ENCODE measurements around the gene URI1.

Gene URI1

GRCh38 chr19:30046522-30046921, 104.5 kb downstream of the URI1 start (continued):
- no peak; the same call in 1 of the 2 replicates for TF ChIP-seq ZBTB6 (tag by site-specific recombination; IDR thresholded peaks at IDR 0.05)
- TF ChIP-seq ZNF654 (tag by site-specific recombination; IDR thresholded peaks at IDR 0.05; ENCODE audit: low read depth) = peak; percentile 67
- TF ChIP-seq ZNF677 (tag by site-specific recombination; IDR thresholded peaks at IDR 0.05) = peak; percentile 15; the same call in 1 of the 2 replicates
- 0 out of 2 replicates have a peak, but pooled peaks have one; percentile 16 for TF ChIP-seq ZNF335 (tag by site-specific recombination; conservative IDR thresholded peaks at IDR 0.05)
- no peak for TF ChIP-seq ZNF350 (tag by site-specific recombination; IDR thresholded peaks at IDR 0.05)
- TF ChIP-seq ZNF785 (tag by site-specific recombination; IDR thresholded peaks at IDR 0.05) = peak; percentile 97
- no peak for TF ChIP-seq ZNF433 (tag by site-specific recombination; IDR thresholded peaks at IDR 0.05; ENCODE audit: low read depth)
- peak; percentile 51; the same call in 1 of the 2 replicates for TF ChIP-seq ZNF391 (tag by site-specific recombination; IDR thresholded peaks at IDR 0.05; ENCODE audit: borderline replicate concordance, low read depth)
- no peak for TF ChIP-seq ZNF580 (tag by site-specific recombination; IDR thresholded peaks at IDR 0.05)
- peak; percentile 58; the same call in 1 of the 2 replicates for TF ChIP-seq ZNF2 (tag by site-specific recombination; IDR thresholded peaks at IDR 0.05)
- no peak for TF ChIP-seq ZNF596 (tag by site-specific recombination; IDR thresholded peaks at IDR 0.05)
- TF ChIP-seq ZSCAN30 (tag by site-specific recombination; IDR thresholded peaks at IDR 0.05) = peak; percentile 52; the same call in 1 of the 2 replicates
- 0 out of 2 replicates have a peak, but pooled peaks have one; percentile 41 for TF ChIP-seq ZBTB17 (tag by site-specific recombination; IDR thresholded peaks at IDR 0.05)

- Histone ChIP-seq H3K9me3 (ENCODE audit: control insufficient read depth, insufficient read depth, low read depth, low read length) (peaks cover 2% of the 10 kb centered on the region; the same call in 1 of the 2 replicates), H3K27ac (ENCODE audit: extremely low read depth, low read depth, low read length) (no peak overlapping the region), H3K4me3 (ENCODE audit: low read depth, low read length) (no peak overlapping the region), H3K36me3 (ENCODE audit: control insufficient read depth in 2 of 2, insufficient read depth in 1 of 2, low read length in 2 of 2) (no peaks in the 10 kb centered on the region; a peak in 2 of 3 replicates), H3K4me1 (ENCODE audit: control insufficient read depth, insufficient read depth, low read length) (peaks cover 26% of the 10 kb centered on the region)
- ChIA-PET POLR2A (no interaction called here), CTCF (interaction anchor here (0.7 to 3.2 kb wide), 5 partner anchors 9 to 430 kb away, joined by 3 to 17 read pairs (median 3); no protein-coding TSS in a partner anchor)
- TF ChIP-seq ZNF157 (tag by site-specific recombination; IDR thresholded peaks at IDR 0.05) = no peak
- peak; percentile 96 for TF ChIP-seq ZNF558 (tag by site-specific recombination; IDR thresholded peaks at IDR 0.05)
- 0 out of 2 replicates have a peak, but pooled peaks have one; percentile 12 for TF ChIP-seq ZBTB17 (tag by site-specific recombination; IDR thresholded peaks at IDR 0.05)
- no peak for TF ChIP-seq ZNF16 (tag by site-specific recombination; IDR thresholded peaks at IDR 0.05; ENCODE audit: low read depth)
- TF ChIP-seq ZIC2 (tag by site-specific recombination; IDR thresholded peaks at IDR 0.05) = peak; percentile 85
These were observed 105.4 kb downstream of the URI1 start for GRCh38 chr19:30047432-30047831.

GRCh38 chr19:30049226-30049625, 107.2 kb downstream of the URI1 start:
- no peak overlapping the region for H3K27ac ChIP-seq (ENCODE audit: extremely low read depth, low read depth, low read length)
- CTCF ChIA-PET = interaction anchor here (0.7 to 2.4 kb wide), 3 partner anchors 257 to 599 kb away, joined by 3 to 7 read pairs (median 4); no protein-coding TSS in a partner anchor

More at GRCh38 chr19:30049226-30049625, 107.2 kb downstream of the URI1 start:
- H3K9me3 ChIP-seq (ENCODE audit: control insufficient read depth, insufficient read depth, low read depth, low read length) = peaks cover 2% of the 10 kb centered on the region; the same call in 1 of the 2 replicates
- TF ChIP-seq ZNF26 (tag by site-specific recombination; IDR thresholded peaks at IDR 0.05) = no peak
- TF ChIP-seq ZNF221 (tag by site-specific recombination; IDR thresholded peaks at IDR 0.05; ENCODE audit: borderline replicate concordance) = no peak
- TF ChIP-seq ZNF148 (tag by site-specific recombination; IDR thresholded peaks at IDR 0.05; ENCODE audit: borderline replicate concordance) = no peak
- TF ChIP-seq ZNF624 (tag by site-specific recombination; IDR thresholded peaks at IDR 0.05) = no peak
- TF ChIP-seq GLI2 (tag by site-specific recombination; IDR thresholded peaks at IDR 0.05; ENCODE audit: borderline replicate concordance, low read depth) = no peak
- TF ChIP-seq ZFP37 (tag by site-specific recombination; IDR thresholded peaks at IDR 0.05) = no peak
- no peak for TF ChIP-seq EGR2 (tag by site-specific recombination; IDR thresholded peaks at IDR 0.05; ENCODE audit: low read depth)
- TF ChIP-seq ZNF707 (tag by site-specific recombination; IDR thresholded peaks at IDR 0.05) = no peak
- H3K4me1 ChIP-seq (ENCODE audit: control insufficient read depth, insufficient read depth, low read length) = peaks cover 26% of the 10 kb centered on the region
- H3K36me3 ChIP-seq (ENCODE audit: control insufficient read depth in 2 of 2, insufficient read depth in 1 of 2, low read length in 2 of 2) = no peaks in the 10 kb centered on the region; a peak in 1 of 3 replicates
- no peak overlapping the region for H3K4me3 ChIP-seq (ENCODE audit: low read depth, low read length)
- POLR2A ChIA-PET = no interaction called here

All from HEK293 (cell line).